ENCODE measurements around the gene LRRN2.
"Not testable (repeated sequence)": the region's sequence is repeated elsewhere in the genome, so short reads cannot be mapped to it uniquely, and the experiment has no call there.

Gene LRRN2

DNA sequence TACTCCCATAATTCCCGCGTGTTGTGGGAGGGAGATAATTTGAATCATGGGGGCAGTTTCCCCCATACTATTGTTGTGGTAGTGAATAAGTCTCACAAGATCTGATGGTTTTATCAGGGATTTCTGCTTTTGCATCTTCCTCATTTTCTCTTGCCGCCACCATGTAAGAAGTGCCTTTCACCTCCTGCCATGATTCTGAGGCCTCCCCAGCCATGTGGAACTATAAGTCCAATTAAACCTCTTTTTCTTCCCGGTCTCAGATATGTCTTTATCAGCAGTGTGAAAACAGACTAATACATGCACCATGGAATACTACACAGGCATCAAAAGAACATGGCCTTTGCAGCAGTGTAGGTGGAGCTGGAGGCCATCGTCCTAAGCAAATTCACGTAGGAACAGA is 56.1 kb downstream of the LRRN2 start:
- not testable (repeated sequence) for DNase-seq (ENCODE audit: low spot score)

DNA sequence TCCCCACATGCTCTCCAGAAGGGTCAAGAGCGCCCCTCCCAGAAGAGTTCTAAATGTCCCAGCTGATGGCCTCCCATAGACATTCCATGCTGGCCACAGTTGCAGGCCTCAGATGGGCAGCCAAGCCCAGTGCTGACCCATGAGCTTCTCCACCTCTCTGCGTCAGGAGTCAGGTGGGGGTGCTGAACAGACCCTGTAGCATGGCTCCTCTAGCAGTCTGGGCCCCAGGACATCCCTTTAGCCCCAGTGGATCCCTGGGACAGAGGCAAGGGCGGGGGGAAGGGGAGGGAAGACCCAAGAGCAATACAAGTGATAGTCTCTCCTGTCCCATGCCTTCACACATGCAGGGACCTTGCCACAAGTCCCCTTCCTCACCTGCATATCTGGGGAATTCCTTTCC is 56.7 kb downstream of the LRRN2 start:
- no peak for DNase-seq (ENCODE audit: low spot score)

DNA sequence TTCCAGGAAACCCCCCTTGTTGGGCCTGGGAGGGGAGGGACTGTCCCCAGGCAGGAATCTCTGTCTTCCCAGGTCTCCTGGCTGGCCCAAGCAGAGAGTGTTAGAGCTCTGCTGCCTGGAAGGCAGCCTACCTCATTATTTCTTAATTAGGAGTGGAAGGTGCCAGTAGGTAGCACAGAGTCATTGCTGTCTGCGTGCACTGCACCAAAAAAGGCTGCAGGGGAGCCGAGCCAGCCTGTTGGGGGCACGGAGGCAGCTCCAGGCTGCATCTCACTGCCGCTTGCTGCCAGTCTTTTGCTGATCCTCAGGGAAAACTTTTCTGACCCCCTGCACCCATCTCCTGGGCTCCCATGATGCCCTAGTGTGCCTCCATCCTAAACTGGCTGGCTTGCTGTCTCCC is 58.1 kb downstream of the LRRN2 start:
- no peak for DNase-seq (ENCODE audit: low spot score)

DNA sequence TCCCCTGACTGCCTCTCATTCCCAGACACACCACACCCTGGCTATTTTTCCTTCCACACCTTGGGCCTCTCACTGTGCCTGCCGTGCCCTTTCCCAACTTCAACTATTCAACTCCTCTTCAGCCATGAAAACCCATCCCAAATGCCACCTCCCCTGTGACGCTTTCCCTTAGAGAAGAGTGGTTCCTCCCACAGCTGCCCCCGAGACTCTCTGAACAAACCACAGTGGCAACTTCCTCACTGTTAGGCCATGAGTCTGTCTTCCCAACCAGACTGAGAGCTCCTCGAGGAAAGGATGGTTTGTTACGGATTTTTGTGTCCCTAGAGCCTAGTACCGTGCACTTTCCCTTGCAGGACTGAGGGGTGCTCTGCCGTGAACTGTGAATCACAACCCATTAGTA is 59.2 kb downstream of the LRRN2 start:
- no peak for DNase-seq (ENCODE audit: low spot score)

DNA sequence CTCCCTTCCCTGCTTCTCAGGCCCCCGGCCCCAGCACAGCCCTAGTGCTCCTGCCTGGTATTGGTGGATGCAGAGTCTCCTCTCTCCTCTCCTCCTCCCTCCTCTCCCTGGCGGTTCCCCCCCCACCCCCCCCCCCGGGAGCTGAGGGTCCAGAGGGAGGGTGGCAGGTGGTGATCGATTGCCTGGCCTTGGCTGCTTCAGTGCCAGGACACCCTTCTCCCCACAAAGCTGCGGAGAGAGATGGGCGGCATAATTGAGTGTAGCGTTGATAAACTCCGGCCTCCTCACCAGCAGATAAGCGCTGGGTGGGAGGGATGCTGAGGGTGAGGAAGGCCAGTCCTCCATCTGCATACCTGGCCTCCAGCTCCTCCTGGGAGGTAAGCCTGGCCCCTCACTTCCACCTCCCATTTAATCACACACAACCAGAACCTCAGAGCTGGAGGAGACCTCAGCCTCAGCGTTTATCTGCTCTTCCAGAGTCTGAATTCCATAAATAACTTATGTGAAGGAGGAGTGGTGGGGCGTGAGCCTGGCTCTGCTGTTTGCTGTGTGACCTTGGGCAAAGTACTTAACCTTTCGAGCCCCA is 60.8 kb downstream of the LRRN2 start:
- DNase-seq (ENCODE audit: low spot score): no peak

DNA sequence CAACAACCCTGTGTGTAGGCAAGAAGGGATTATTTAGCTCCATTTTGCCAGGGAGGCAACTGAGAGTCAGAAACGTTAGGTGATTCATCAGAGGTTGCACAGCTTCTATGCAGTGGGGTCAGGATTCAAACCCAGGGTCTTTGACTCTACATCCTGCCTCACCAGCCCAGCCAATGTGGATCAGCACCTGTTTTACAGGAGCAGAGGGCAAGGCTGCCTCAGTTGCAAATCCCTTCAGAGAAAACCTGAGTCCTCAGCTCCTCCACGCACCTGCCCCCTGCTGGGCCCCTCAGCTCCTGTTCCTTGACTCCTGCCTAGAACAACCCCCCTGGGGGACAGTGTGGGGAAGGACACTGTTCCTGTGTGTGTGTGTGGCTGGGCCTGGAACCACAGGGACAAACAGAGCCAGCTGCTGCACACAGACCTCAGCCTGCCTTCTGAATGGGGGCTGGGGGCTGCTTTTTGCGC is 61.6 kb downstream of the LRRN2 start:
- peak; percentile 58 for DNase-seq (ENCODE audit: low spot score)

DNA sequence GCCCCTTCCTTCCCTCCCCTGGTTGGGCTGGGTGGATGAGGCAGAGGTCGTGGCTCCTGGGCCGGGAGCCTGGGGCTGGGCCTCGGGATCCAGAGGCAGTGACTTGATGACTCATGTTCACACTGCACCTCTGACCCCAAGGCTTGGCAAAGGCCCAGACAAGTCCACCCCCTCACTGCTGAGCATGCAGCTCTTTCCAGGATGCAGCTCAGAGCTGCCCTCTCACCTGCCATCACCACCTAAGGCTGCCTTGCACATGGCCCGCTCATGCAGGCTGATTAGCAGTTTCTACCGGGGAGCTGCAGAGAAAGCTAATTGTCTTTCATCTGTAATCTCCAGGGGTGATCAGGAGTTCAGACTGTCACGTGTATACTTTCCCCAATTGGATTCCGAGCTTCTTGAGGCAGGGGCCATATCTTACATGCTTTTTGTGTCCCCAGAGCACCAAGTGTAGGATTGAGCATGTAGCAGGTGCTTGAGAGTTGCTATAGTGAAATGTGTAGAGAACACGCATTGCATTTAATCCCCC is 62.1 kb downstream of the LRRN2 start:
- no peak for DNase-seq (ENCODE audit: low spot score)

DNA sequence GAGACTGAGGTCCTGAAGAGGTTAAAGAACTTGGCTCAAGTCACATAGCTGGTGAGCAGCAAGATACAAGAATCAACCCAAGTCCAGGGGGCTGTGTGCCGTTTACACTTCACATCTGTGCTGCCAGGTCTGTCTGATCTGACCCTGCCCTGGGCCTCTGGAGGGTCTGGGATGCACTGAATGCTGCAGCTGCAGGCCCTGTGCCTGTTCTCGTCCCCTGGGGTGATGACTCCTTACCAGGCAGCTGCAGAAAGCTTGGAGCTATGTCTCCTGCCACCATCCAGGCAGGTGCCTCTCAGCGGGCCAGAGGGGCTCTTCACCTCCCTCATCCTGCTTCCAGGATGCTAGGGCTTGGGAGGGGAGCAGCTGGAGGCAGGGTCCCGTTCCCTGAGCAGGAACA is 63.5 kb downstream of the LRRN2 start:
- no peak for DNase-seq (ENCODE audit: low spot score)

DNA sequence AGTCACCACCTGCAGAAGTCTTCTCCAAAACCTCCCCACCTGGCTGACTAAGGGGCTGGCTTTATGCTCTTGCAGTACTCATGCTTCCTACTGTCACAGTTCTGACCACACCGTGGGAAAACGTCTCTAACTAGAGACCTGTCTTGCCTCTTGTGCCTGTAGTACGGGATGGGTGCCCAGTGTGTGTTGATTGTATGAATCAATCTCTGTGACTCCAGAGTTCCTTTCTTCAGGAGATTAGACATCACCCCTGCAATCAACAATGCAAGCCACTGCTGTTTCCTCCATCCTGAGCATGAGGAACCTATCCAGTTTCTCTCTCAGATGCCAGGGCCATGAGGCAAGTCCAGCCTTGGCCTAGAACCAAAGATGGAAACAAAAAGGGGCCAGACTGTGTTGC is 64.1 kb downstream of the LRRN2 start:
- no peak for DNase-seq (ENCODE audit: low spot score)

DNA sequence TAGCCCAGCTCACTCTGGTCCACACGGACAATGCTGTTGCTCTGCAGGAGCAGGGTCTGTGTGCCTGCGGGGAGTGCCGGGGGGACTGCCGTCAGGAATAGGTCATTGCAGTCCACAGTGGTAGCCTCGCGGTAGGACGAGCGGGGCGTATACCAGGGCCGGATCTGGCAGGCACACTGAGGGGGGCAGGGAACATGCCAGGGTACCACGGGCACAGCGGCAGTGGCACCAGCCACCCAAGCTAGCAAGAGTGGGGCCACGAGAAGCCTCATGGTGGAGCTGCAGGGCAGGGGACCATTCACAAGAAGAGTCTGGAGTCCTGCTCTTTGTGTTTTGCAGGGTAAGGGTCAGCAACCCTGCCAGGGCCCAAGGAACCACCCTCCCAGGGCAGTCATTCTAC is 65.8 kb downstream of the LRRN2 start:
- no peak for DNase-seq (ENCODE audit: low spot score)

DNA sequence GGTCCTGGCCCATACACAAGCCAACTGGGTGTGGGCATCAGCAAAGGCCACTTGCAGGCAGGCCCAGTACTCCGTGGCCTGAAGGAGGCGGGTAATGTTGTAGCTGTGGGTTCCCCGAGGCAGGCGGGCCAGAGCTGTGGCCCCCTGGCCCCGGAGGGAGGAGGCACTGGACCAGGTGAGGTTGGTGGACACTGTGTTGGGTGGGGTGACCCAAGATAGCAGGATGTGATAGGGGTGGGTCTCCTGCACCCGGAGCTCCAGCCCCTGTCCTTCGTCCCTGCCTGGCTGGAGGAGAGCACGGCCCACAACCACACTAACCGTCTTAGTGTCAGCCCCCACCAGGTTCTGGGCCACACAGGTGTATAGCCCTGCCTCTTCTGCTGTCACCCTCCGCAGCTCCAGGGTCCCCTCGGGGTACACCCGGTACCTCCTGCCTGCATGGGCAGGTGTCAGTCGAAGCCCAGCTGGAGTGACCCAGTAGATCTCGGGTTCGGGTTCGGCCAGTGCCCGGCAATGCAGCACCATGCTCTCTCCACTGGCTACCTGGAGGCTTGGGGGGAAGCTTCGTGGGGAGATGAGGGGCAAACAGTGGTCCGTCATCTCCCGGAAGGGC is 67.3 kb downstream of the LRRN2 start:
- DNase-seq (ENCODE audit: low spot score): no peak

DNA sequence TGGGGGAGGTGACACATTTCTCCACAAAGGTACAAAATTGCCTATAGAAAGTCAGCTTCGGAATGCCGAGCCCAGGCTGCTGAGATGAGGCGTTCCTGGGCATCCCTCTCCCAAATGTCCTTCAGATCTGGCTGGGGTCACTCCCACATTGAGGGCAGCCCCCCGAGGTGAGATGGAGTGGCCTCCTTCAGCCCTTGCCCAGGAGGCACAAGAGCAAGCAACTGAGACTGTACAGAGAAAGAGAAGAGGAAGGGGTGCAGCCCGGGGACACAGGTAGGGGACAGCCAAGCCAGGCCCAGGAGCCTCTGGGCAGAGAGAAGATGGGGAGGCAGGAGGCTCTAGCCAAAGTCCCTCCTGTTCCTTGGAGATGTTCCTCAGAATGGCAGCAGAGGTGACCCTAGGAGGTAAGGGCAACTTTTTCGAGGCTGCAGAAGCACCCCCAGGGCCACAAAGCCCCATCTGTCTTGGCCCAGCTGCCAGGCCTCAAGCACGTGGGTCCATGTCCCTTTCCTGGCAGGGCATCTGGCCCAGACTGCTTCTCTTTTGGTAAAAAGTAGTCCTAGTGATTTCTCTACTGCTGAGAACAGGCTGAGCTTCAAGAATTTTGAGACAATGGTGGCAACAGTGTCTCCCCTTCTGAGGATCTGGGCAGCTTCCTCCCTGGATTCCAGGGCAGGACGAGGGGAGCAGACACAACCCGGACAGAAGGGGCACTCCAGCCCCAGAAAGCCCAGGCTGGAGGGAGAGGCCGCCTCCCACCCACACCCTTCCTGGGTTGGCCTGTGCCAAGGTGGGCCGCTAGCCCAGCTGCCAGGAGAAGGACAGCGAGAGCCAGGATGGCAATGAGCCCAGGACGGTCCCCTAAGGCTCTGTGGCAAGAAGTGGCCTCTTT is 68.0 kb downstream of the LRRN2 start:
- DNase-seq (ENCODE audit: low spot score): no peak

DNA sequence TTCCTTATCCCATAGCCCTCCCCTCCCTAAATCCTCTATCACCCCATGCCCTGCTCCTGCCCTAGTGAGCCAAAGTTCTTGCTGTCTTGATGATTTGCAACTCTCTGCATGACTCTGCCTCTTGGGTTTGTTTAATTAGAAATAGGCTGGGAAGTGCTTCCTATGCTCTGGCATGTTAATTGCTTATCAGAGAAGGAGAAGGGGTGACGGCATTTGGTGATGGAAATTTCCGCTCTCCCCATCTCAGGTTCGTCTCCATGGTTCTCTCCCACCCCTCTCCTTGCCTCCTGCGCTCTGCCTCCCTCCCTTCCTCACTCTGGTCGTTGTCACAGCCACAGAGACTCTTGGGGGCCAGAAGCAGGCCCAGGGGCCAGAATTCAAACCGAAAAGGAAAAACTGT is 68.9 kb downstream of the LRRN2 start:
- no peak for DNase-seq (ENCODE audit: low spot score)

DNA sequence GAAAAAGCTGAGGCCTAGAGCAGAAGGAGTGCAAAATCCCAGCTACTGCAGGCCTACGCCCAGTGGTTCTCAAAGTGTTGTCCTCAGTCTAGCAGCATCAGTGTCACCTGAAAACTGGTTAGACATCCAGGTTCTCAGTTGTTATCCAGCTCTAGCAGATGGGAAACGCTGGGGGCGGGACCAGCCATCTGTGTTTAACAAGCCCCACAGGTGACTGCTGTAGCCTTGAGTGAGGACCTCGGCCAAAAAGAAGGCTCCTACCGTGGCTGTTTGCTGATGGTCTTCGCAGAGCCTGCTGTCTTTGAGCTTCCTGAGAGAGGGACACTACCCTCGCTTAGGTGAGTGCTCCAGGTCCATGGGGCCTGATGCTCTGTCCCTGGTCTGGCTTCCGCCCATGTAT is 69.7 kb downstream of the LRRN2 start:
- no peak for DNase-seq (ENCODE audit: low spot score)

DNA sequence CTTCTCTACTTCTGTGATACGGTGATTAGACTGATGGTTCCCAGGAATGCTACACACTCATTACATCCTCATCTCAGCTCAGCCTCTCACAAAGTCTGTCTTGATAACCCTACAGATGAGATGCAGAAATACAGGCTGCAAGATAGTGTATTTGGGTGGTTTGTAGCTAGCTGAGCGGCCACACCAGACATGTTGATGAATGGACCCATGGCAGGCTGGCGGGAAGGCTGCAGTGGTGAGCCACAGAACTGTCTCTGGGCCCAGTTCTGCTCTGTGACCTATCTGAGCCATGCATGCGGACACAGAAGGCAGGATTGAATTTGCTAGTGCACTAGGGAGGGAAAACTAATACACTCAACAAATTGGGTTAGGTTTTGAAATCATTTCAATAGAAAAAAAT is 71.9 kb downstream of the LRRN2 start:
- no peak for DNase-seq (ENCODE audit: low spot score)

DNA sequence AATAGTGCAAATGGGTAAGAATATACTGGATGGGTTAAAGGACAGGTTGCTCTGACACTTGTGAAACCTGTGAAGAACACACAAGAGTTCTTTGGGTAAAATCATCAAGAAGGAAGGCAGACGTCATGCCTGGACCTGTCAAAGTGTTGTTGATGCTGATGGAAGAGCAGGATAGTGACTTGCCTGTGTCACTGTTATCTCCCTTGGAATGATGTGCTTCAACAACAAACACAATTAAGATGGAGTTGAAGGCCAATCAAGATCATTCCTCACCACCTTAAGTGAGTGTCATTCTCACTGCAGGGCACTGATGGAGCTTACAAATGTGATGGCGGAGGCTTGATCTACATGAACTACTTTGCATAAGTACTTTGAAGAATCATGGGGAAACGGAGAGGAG is 73.2 kb downstream of the LRRN2 start:
- no peak for DNase-seq (ENCODE audit: low spot score)

DNA sequence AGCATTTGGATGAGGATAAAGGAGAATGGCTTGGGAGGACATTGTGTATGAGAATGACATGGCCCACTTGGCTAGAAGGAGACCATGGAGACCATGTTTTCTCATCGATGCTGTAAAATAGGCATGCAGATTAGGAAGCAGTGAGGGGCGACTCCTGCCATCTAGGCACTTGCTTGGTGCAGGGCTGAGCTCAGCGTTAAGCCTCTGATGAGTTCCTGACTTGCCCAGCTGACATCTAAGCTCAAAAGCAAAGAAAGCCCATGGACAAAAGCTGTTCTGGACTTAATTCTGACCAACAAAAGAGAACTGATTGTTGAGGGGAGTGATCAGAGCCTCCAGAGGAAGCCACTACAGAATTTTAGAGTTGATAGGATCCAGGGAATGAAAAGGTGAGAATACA is 74.5 kb downstream of the LRRN2 start:
- DNase-seq (ENCODE audit: low spot score): no peak

DNA sequence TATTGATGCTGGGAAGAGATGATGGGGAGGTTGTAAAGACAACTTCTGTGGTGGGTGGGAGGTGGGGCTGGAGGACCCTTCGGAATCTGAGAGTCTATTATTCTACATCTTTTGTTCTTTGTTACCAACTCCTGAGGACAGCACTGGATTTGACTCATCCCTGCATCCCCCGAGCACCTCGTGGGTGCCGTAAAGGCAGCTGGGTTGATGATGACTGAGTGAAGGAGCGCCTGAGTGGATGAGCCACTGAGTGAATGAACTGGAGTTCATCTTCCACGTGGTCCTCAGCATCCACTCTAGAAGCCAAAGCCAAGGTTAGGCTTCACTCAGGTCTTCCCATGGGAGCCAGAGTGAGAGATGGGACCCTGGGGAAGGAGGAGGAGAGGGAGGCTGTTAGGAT is 77.6 kb downstream of the LRRN2 start:
- no peak for DNase-seq (ENCODE audit: low spot score)

DNA sequence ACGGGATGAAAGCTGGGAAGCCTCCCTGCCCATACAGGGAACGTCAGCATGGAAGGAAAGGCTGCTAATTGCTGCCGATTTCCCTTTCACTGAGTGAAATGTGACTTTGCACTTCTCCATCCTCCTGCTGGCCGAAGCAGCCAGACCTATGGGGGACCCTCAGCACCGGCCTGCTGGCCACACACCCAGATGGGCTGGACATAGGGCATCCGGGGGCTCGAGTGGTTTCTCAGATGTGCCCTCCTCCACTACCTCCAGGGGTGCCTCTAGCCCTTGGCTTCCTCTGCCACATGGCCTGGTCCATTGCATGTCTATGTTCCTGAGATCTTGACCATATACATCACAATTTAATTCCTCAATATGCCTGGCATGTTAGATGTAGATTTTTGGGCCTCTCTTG is 79.7 kb downstream of the LRRN2 start:
- DNase-seq (ENCODE audit: low spot score): no peak

DNA sequence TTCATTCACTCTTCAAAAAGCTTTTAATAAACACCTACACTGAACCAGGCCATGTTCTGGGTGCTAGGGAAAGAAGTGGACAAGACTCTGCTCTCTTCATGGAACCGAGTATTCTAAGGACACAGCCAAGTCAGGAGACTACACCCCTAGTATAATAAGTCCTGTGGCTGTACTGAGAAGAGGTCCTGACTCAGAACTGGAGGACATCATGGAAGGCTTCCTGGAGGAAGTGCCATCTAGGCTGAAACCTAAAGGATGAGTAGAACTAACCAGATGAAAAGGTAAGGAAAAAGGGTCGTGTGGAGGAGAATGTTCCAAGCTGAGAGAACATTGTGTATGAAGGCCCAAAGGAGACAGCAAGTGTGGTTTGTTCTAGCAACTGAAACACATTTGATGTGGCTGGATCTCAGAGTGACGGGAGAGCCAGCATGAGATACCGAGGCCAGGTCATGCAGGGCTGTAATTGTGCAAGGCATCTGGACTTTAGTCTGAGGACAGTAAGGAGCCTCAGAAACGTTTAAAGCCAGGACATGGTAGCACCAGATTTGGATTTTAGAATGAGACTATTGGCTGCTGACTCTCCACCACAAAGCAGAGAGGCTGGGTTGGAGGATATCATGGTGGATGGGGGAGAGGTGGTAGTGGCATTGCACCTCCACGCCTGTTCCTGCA is 82.5 kb downstream of the LRRN2 start:
- DNase-seq (ENCODE audit: low spot score): no peak

DNA sequence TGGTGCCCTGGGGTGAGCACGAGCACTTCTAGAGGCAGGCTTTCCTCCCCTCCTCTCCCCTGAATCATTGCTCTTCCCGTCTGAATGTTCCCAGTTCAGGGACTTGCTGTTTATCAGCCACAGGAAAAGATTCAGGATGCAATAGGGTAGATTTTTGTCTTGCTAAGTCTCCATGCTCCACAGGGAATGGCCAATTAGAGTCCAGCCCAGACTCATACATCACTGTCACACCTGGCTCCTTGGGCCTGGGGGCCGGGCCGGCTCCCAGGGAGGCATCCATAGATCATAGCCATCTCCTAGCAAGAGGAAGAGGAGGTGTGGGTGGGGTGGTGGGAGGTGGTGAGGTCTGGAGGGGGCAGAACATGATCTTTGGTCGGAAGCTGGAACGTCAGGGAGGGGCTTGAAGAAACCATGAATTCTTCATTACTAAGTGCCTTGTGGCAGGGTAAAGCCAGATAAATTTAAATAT is 83.4 kb downstream of the LRRN2 start:
- DNase-seq (ENCODE audit: low spot score): no peak

DNA sequence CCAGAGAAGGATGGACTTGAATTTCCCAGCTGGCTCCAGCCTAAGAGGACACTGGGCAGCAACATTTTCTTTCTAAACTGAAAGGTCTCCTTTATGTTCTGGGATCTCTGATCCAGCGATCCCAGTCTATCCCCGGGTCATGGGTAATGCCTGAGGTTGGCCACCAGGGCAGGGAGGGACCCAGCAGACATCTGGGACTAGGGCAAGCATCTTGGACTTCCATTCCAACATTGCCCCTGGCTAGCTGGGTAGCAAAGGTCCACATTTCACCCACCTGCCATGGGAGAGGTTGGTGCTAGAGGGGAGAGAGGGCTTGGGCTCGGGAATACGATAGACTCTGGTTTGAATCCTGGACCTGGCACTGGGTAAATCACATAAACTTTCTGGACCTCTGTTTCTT is 84.6 kb downstream of the LRRN2 start:
- no peak for DNase-seq (ENCODE audit: low spot score)
